GM18858 (cell line): ENCODE data around the gene PXDN.
"Not testable (repeated sequence)": the region's sequence is repeated elsewhere in the genome, so short reads cannot be mapped to it uniquely, and the experiment has no call there.

Experiments used
- ATAC-seq: cut with Tn5 transposase; IDR thresholded peaks from one replicate; pipeline ENCODE4 v1.9.1; 2021; ENCODE audit not compliant: unreplicated experiment

PXDN gene

GRCh38 chr2:1708476-1709334, 35.6 kb downstream of the PXDN start:
- no peak for ATAC-seq

- no peak for ATAC-seq
These were observed 36.4 kb downstream of the PXDN start for GRCh38 chr2:1707771-1708418.

GRCh38 chr2:1706089-1706841, 38.0 kb downstream of the PXDN start:
- ATAC-seq, result not testable (repeated sequence)

GRCh38 chr2:1705557-1706076, 38.7 kb downstream of the PXDN start:
- ATAC-seq, result no peak

GRCh38 chr2:1704631-1705556, 39.4 kb downstream of the PXDN start:
- ATAC-seq, result no peak

- ATAC-seq, result no peak
These were observed 42.1 kb downstream of the PXDN start for GRCh38 chr2:1702186-1702565.

- ATAC-seq, result no peak
These were observed 42.6 kb downstream of the PXDN start for GRCh38 chr2:1701556-1702185.

- ATAC-seq, result no peak
These were observed 43.3 kb downstream of the PXDN start for GRCh38 chr2:1701020-1701419.

GRCh38 chr2:1700427-1700826, 43.9 kb downstream of the PXDN start:
- ATAC-seq, result not testable (repeated sequence)

- no peak for ATAC-seq
These were observed 45.9 kb downstream of the PXDN start for GRCh38 chr2:1698188-1698945.

- ATAC-seq, result no peak
These were observed 46.7 kb downstream of the PXDN start for GRCh38 chr2:1697601-1698000.

- ATAC-seq, result no peak
These were observed 47.8 kb downstream of the PXDN start for GRCh38 chr2:1696472-1696871.

- no peak for ATAC-seq
These were observed 49.7 kb downstream of the PXDN start for GRCh38 chr2:1694371-1695271.

- ATAC-seq, result no peak
These were observed 50.6 kb downstream of the PXDN start for GRCh38 chr2:1693723-1694122.

- ATAC-seq, result no peak
These were observed 52.0 kb downstream of the PXDN start for GRCh38 chr2:1692342-1692741.

GRCh38 chr2:1691366-1691765, 52.9 kb downstream of the PXDN start:
- ATAC-seq, result no peak

- ATAC-seq, result no peak
These were observed 54.1 kb downstream of the PXDN start for GRCh38 chr2:1690056-1690775.

- ATAC-seq, result no peak
These were observed 55.5 kb downstream of the PXDN start for GRCh38 chr2:1688859-1689258.
